Smooth muscle cell (in vitro differentiated cells): ENCODE measurements around the gene ENTREP1. TPM values are rescaled to one million over a fixed set of nuclear protein-coding genes. Genes with fewer than 3 reads are reported as not detected.
A peak's percentile ranks its signal among the peaks of the same experiment; 100 is the strongest.

Source experiments
- DNase-seq: peaks from one replicate; lab custom pipeline; 2025; ENCODE audit not compliant: unreplicated experiment; lab: John Stamatoyannopoulos, UW
- H2AFZ ChIP-seq: fragments of 200-600 bp; sonication (generic); 2 replicates; pipeline ENCODE4 v1.6.0; 2016; ENCODE audit warnings: antibody characterized with exemption, low read depth, mild to moderate bottlenecking
- H3F3A ChIP-seq: fragments of 200-600 bp; sonication (generic); 2 replicates; pipeline ENCODE4 v1.6.0; 2017; ENCODE audit warnings: antibody characterized with exemption, low read depth
- H3K27ac ChIP-seq: fragments of 200-600 bp; sonication (generic); 2 replicates; pipeline ENCODE4 v1.5.1; 2016; ENCODE audit warnings: low read depth, mild to moderate bottlenecking
- H3K27me3 ChIP-seq: fragments of 200-600 bp; sonication (generic); 2 replicates; pipeline ENCODE4 v1.6.1; 2016; ENCODE audit warnings: low read depth, mild to moderate bottlenecking
- H3K36me3 ChIP-seq: fragments of 200-600 bp; sonication (generic); 2 replicates; pipeline ENCODE4 v1.5.1; 2016; ENCODE audit warnings: low read depth
- H3K4me1 ChIP-seq: fragments of 200-600 bp; sonication (generic); 2 replicates; pipeline ENCODE4 v1.5.1; 2016; ENCODE audit warnings: low read depth
- H3K4me2 ChIP-seq: fragments of 200-600 bp; sonication (generic); 2 replicates; pipeline ENCODE4 v1.6.0; 2016; ENCODE audit warnings: mild to moderate bottlenecking
- H3K4me3 ChIP-seq: fragments of 200-600 bp; sonication (generic); 2 replicates; pipeline ENCODE4 v1.5.1; 2016; ENCODE audit warnings: mild to moderate bottlenecking
- H3K79me2 ChIP-seq: fragments of 200-600 bp; sonication (generic); 2 replicates; pipeline ENCODE4 v1.6.0; 2016; ENCODE audit warnings: low read depth, mild to moderate bottlenecking
- H3K9ac ChIP-seq: fragments of 200-600 bp; sonication (generic); 2 replicates; pipeline ENCODE4 v1.6.0; 2016; ENCODE audit warnings: low read depth
- H3K9me3 ChIP-seq: fragments of 200-600 bp; sonication (generic); replicated peaks from 2 replicates; pipeline ENCODE4 v1.5.1; 2016; ENCODE audit warnings: low read depth
- H4K20me1 ChIP-seq: fragments of 200-600 bp; sonication (generic); 2 replicates; pipeline ENCODE4 v1.6.0; 2016; ENCODE audit warnings: low read depth
- WGBS: methylation state at CpG from one replicate; pipeline ENCODE4 v1.1.7; 2016; ENCODE audit warnings: low lambda C conversion rate; 5-methylcytosine and 5-hydroxymethylcytosine counted together
- polyA plus RNA-seq: library from polyadenylated mRNA; unstranded; fragments of >200 nt; fragmentation: Nextera tagmentation; extraction: Ambion mirVana; gene quantifications from 2 replicates; pipeline ENCODE4 v1.2.1, GENCODE V29; 2016
- total RNA-seq: library from RNA; depleted of rRNA; stranded (reverse); fragments of >200 nt; gene quantifications from 2 replicates; pipeline ENCODE4 v1.2.3, GENCODE V29; 2014
- TF ChIP-seq, protein P1 (sequence below): fragments of 200-600 bp; sonication (generic); IDR thresholded peaks from 2 replicates; pipeline ENCODE4 v1.5.1; 2017; ENCODE audit warnings: borderline replicate concordance, mild to moderate bottlenecking, antibody characterized with exemption; ENCODE audit not compliant: insufficient read depth, poor library complexity, severe bottlenecking

Gene ENTREP1
- total and polyA plus RNA-seq, 2 experiments from 2014 or later = 2.4 to 7.3 TPM

DNA sequence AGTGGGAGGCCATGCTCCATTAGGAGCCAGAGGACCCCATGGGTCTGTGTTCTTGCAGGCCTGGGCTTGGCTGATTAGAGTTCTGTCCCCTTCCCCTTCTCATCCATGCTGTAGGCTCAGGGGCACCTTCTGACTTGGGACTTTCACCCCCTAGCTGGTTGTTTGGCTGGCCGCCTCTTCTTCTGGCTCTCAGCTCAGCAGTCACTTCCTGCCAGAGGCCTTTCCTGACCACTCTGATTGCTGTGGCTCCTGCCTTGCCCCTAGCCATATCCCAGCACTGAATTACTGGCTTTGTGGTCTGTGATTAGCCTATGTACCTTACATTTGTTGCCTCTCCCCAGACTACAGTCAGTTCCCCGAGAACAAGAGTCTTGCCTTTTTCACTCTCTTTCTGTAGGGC, 14.6 kb downstream of the ENTREP1 start:
- no peak overlapping the region for H3K9ac ChIP-seq
- no peak overlapping the region for H3K4me2 ChIP-seq
- TF ChIP-seq, protein P1, sequence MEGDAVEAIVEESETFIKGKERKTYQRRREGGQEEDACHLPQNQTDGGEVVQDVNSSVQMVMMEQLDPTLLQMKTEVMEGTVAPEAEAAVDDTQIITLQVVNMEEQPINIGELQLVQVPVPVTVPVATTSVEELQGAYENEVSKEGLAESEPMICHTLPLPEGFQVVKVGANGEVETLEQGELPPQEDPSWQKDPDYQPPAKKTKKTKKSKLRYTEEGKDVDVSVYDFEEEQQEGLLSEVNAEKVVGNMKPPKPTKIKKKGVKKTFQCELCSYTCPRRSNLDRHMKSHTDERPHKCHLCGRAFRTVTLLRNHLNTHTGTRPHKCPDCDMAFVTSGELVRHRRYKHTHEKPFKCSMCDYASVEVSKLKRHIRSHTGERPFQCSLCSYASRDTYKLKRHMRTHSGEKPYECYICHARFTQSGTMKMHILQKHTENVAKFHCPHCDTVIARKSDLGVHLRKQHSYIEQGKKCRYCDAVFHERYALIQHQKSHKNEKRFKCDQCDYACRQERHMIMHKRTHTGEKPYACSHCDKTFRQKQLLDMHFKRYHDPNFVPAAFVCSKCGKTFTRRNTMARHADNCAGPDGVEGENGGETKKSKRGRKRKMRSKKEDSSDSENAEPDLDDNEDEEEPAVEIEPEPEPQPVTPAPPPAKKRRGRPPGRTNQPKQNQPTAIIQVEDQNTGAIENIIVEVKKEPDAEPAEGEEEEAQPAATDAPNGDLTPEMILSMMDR = no peak
- H4K20me1 ChIP-seq = no peaks in the 10 kb centered on the region
- H3K4me3 ChIP-seq = no peak overlapping the region
- no peaks in the 10 kb centered on the region for H3K9me3 ChIP-seq
- H3F3A ChIP-seq = no peaks in the 10 kb centered on the region
- no peaks in the 10 kb centered on the region for H3K79me2 ChIP-seq
- H3K36me3 ChIP-seq = no peaks in the 10 kb centered on the region
- no peaks in the 10 kb centered on the region for H3K27me3 ChIP-seq
- peak overlapping the region; percentile 30 for H3K27ac ChIP-seq
- DNase-seq = no peak
- no peak overlapping the region for H2AFZ ChIP-seq
- peaks cover 6% of the 10 kb centered on the region for H3K4me1 ChIP-seq
- 61% methylated on average over 2 of the region's 2 CpGs for WGBS

- Histone ChIP-seq H3K79me2 (no peaks in the 10 kb centered on the region), H4K20me1 (no peaks in the 10 kb centered on the region), H3K27ac (no peak overlapping the region), H2AFZ (no peak overlapping the region), H3K36me3 (no peaks in the 10 kb centered on the region), H3K9ac (no peak overlapping the region), H3K4me2 (no peak overlapping the region), H3K4me3 (no peak overlapping the region), H3F3A (no peaks in the 10 kb centered on the region), H3K27me3 (no peaks in the 10 kb centered on the region), H3K9me3 (no peaks in the 10 kb centered on the region), H3K4me1 (peaks cover 6% of the 10 kb centered on the region)
- TF ChIP-seq, protein P1 = no peak
- 14% methylated on average over 3 of the region's 3 CpGs for WGBS
- DNase-seq = no peak
These were observed 15.6 kb downstream of the ENTREP1 start for GRCh38 chr9:69340631-69341030.

GRCh38 chr9:69342769-69343168, 17.8 kb downstream of the ENTREP1 start:
- H3K27me3 ChIP-seq = no peaks in the 10 kb centered on the region
- H3F3A ChIP-seq = no peaks in the 10 kb centered on the region
- no peak for DNase-seq
- H3K36me3 ChIP-seq = no peaks in the 10 kb centered on the region
- H4K20me1 ChIP-seq = no peaks in the 10 kb centered on the region
- H3K27ac ChIP-seq = no peak overlapping the region
- H2AFZ ChIP-seq = no peak overlapping the region
- peaks cover 6% of the 10 kb centered on the region for H3K4me1 ChIP-seq
- H3K9me3 ChIP-seq = no peaks in the 10 kb centered on the region
- WGBS = 76% methylated on average over 1 of the region's 1 CpG
- H3K4me3 ChIP-seq = no peak overlapping the region
- H3K9ac ChIP-seq = no peak overlapping the region
- H3K4me2 ChIP-seq = no peak overlapping the region
- TF ChIP-seq, protein P1 = no peak
- H3K79me2 ChIP-seq = no peaks in the 10 kb centered on the region

DNA sequence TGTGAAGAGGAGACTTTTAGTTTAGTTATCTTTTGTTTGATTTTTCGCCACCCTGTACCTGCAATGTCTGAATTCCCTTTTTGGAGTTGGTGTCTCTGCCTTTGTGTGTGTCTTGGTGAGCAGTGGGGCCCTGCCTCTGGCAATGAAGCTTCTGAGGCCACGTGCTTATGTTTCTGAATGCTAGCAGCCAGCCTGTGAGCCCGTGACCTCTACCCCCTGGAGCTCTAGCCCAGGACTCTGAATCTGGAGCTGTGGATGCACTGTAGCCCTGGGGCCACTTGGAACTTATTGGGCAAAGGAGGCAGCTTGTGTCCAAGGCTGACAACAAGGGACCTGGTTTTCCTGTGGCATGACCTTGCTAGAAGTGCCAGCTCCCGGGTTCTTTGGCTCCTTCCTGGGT, 19.4 kb downstream of the ENTREP1 start:
- TF ChIP-seq, protein P1 = no peak
- H3F3A ChIP-seq = no peaks in the 10 kb centered on the region

More for the DNA sequence above, 19.4 kb downstream of the ENTREP1 start:
- no peak for DNase-seq
- Histone ChIP-seq H3K9ac (no peak overlapping the region), H3K27me3 (no peaks in the 10 kb centered on the region), H3K4me3 (no peak overlapping the region), H3K4me1 (peaks cover 6% of the 10 kb centered on the region), H2AFZ (no peak overlapping the region), H3K36me3 (no peaks in the 10 kb centered on the region), H3K9me3 (no peaks in the 10 kb centered on the region), H4K20me1 (no peaks in the 10 kb centered on the region), H3K4me2 (no peak overlapping the region), H3K79me2 (no peaks in the 10 kb centered on the region), H3K27ac (no peak overlapping the region)
- WGBS = 77% methylated on average over 4 of the region's 4 CpGs
